A549 (cell line): ENCODE data around the gene DLGAP1.

Experiments
- CEBPB ChIP-seq, 2 experiments: fragments of >200 bp in 1 of 2; sonication (Bioruptor Twin) in 1 of 2; formaldehyde crosslinking in 1 of 2; IDR thresholded peaks; 2 replicates each; pipeline ENCODE4 v1.6.1; 2012 to 2016
- CHD2 ChIP-seq: fragments of 150-350 bp; IDR thresholded peaks from 2 replicates; pipeline ENCODE4 v1.6.1; 2014; ENCODE audit warnings: low read length; ENCODE audit not compliant: partially characterized antibody
- CHD4 ChIP-seq: fragments of 200-600 bp; sonication (generic); IDR thresholded peaks from 2 replicates; pipeline ENCODE4 v1.6.1; 2016; ENCODE audit warnings: antibody characterized with exemption, mild to moderate bottlenecking, borderline replicate concordance
- CTCF ChIP-seq: fragments of >200 bp; sonication (Bioruptor Twin); formaldehyde crosslinking; IDR thresholded peaks from 3 replicates; pipeline ENCODE4 v1.5.1; 2016
- E2F6 ChIP-seq: IDR thresholded peaks from 2 replicates; pipeline ENCODE4 v1.6.1; 2012; ENCODE audit warnings: low read depth, borderline replicate concordance
- ELK1 ChIP-seq: fragments of 150-350 bp; IDR thresholded peaks from 2 replicates; pipeline ENCODE4 v1.6.1; 2014; ENCODE audit warnings: low read depth, mild to moderate bottlenecking, low read length
- EP300 ChIP-seq, 2 experiments: fragments of >200 bp; sonication (Bioruptor Twin); formaldehyde crosslinking; IDR thresholded peaks; 2 replicates in 1 of 2; 3 replicates in 1 of 2; pipeline ENCODE4 v1.6.1; 2016 to 2017
- FOXS1 ChIP-seq: fragments of 250-450 bp; sonication (Bioruptor Pico); IDR thresholded peaks from 2 replicates; pipeline ENCODE4 v1.5.0; 2020; ENCODE audit warnings: mild to moderate bottlenecking, moderate library complexity
- HES2 ChIP-seq: fragments of >200 bp; sonication (Bioruptor Twin); formaldehyde crosslinking; IDR thresholded peaks from 2 replicates; pipeline ENCODE4 v1.6.1; 2016
- JUN ChIP-seq, 2 experiments: fragments of >200 bp; sonication (Bioruptor Twin); formaldehyde crosslinking; IDR thresholded peaks; 2 replicates in 1 of 2; 3 replicates in 1 of 2; pipeline ENCODE4 v1.6.1; 2016 to 2017
- KDM5A ChIP-seq: fragments of 200-600 bp; sonication (generic); IDR thresholded peaks from 2 replicates; pipeline ENCODE4 v1.6.1; 2016; ENCODE audit warnings: antibody characterized with exemption, mild to moderate bottlenecking
- MAX ChIP-seq: IDR thresholded peaks from 2 replicates; pipeline ENCODE4 v1.6.1; 2012
- POLR2A ChIP-seq: IDR thresholded peaks from 2 replicates; pipeline ENCODE4 v1.6.1; 2012; ENCODE audit warnings: mild to moderate bottlenecking, low read length
- RAD21 ChIP-seq, 2 experiments: fragments of >200 bp in 1 of 2; sonication (Bioruptor Twin) in 1 of 2; formaldehyde crosslinking in 1 of 2; IDR thresholded peaks in 1 of 2; conservative IDR thresholded peaks in 1 of 2; 2 replicates in 1 of 2; 3 replicates in 1 of 2; pipeline ENCODE4 v1.6.1; 2012 to 2018; ENCODE audit warnings: inconsistent platforms in 1 of 2

- no peak for TF ChIP-seq EP300 (IDR thresholded peaks at IDR 0.05)
- TF ChIP-seq CTCF: no peak
- TF ChIP-seq CHD4: no peak
- TF ChIP-seq ELK1: no peak
- no peak for TF ChIP-seq POLR2A
- TF ChIP-seq MAX: no peak
- TF ChIP-seq RAD21 (conservative IDR thresholded peaks at IDR 0.05 in 1 of 2, IDR thresholded peaks at IDR 0.05 in 1 of 2): no peak
- no peak for TF ChIP-seq KDM5A
- no peak for TF ChIP-seq CHD2
- TF ChIP-seq JUN (IDR thresholded peaks at IDR 0.05): no peak
- no peak for TF ChIP-seq CEBPB (IDR thresholded peaks at IDR 0.05)
- TF ChIP-seq FOXS1: no peak
- no peak for TF ChIP-seq E2F6
- no peak for TF ChIP-seq HES2
These were observed 495.0 kb downstream of the DLGAP1 start for GRCh38 chr18:3960142-3960541.
